CD8-positive, alpha-beta memory T cell (primary cell): ENCODE data around the gene CLTB. TPM values are rescaled to one million over a fixed set of nuclear protein-coding genes. Genes with fewer than 3 reads are reported as not detected.
A peak's percentile ranks its signal among the peaks of the same experiment; 100 is the strongest.

Source experiments
- CTCF ChIA-PET: fragments of 350-600 bp; sonication (Branson Sonifier 250); formaldehyde crosslinking; loops from one replicate; lab custom pipeline; 2021; ENCODE audit warnings: antibody characterized with exemption; lab: Charles Lee
- POLR2A ChIA-PET: fragments of 350-600 bp; sonication (Branson Sonifier 250); formaldehyde crosslinking; loops from one replicate; lab custom pipeline; 2021; ENCODE audit warnings: antibody characterized with exemption; lab: Charles Lee
- DNase-seq, 5 donors: peaks; one replicate each; pipeline versions ENCODE4 v3.0.0 to v3.0.0-alpha.2; 2020 to 2022; ENCODE audit warnings: mixed read lengths in 1 of 5
- H3K27ac ChIP-seq: one replicate; pipeline ENCODE4 v1.7.0; 2013; ENCODE audit warnings: low read depth, mild to moderate bottlenecking, low read length, moderate library complexity
- H3K27me3 ChIP-seq: 2 replicates; pipeline ENCODE4 v1.7.0; 2013; ENCODE audit warnings: low read length, mild to moderate bottlenecking; ENCODE audit not compliant: insufficient read depth, poor library complexity, severe bottlenecking
- H3K36me3 ChIP-seq: 2 replicates; pipeline ENCODE4 v1.7.0; 2013; ENCODE audit warnings: mild to moderate bottlenecking, low read length, moderate library complexity; ENCODE audit not compliant: insufficient read depth
- H3K4me1 ChIP-seq: 2 replicates; pipeline ENCODE4 v1.7.0; 2013; ENCODE audit warnings: mild to moderate bottlenecking, low read length, moderate library complexity; ENCODE audit not compliant: insufficient read depth
- H3K4me3 ChIP-seq: 2 replicates; pipeline ENCODE4 v1.7.0; 2013; ENCODE audit warnings: mild to moderate bottlenecking, low read length
- H3K9me3 ChIP-seq: 2 replicates; pipeline ENCODE4 v1.7.0; 2013; ENCODE audit warnings: mild to moderate bottlenecking, low read length
- H3K27ac Mint-ChIP-seq, 8 donors: one replicate each; pipeline ENCODE4 v1.8.0; 2020 to 2021; ENCODE audit warnings: mixed read lengths in 8 of 8, mild to moderate bottlenecking in 6 of 8, inconsistent platforms in 3 of 8, moderate library complexity in 3 of 8
- H3K27me3 Mint-ChIP-seq, 2 donors: one replicate each; pipeline ENCODE4 v1.8.0; 2020 to 2021; ENCODE audit warnings: mixed read lengths in 2 of 2, mild to moderate bottlenecking in 1 of 2, moderate library complexity in 1 of 2
- H3K36me3 Mint-ChIP-seq, 3 donors: one replicate each; pipeline ENCODE4 v1.8.0; 2020 to 2021; ENCODE audit warnings: mixed read lengths in 3 of 3, inconsistent platforms in 1 of 3, mild to moderate bottlenecking in 1 of 3
- H3K4me1 Mint-ChIP-seq, 3 donors: one replicate each; pipeline ENCODE4 v1.8.0; 2020 to 2021; ENCODE audit warnings: mixed read lengths in 3 of 3, inconsistent platforms in 1 of 3, mild to moderate bottlenecking in 1 of 3
- H3K4me3 Mint-ChIP-seq, 7 donors: one replicate each; pipeline ENCODE4 v1.8.0; 2020 to 2021; ENCODE audit warnings: mixed read lengths in 7 of 7, mild to moderate bottlenecking in 6 of 7, moderate library complexity in 4 of 7, inconsistent platforms in 2 of 7
- H3K9me3 Mint-ChIP-seq, 5 donors: one replicate each; pipeline ENCODE4 v1.8.0; 2020 to 2022; ENCODE audit warnings: mixed read lengths in 5 of 5, mild to moderate bottlenecking in 3 of 5, moderate library complexity in 2 of 5, inconsistent platforms in 1 of 5
- polyA plus RNA-seq: library from polyadenylated mRNA; unstranded; fragments of 300-500 nt; fragmentation: Illumina TruSeq; gene quantifications from one replicate; pipeline ENCODE4 v1.2.3, GENCODE V29; 2021
- total RNA-seq, 2 experiments: library from RNA; stranded (reverse); gene quantifications; one replicate each; pipeline ENCODE4 v1.2.3, GENCODE V29; 2021

The CLTB gene, protein sequence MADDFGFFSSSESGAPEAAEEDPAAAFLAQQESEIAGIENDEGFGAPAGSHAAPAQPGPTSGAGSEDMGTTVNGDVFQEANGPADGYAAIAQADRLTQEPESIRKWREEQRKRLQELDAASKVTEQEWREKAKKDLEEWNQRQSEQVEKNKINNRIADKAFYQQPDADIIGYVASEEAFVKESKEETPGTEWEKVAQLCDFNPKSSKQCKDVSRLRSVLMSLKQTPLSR
- total RNA-seq (10 to 100 TPM; 62.0 to 66.4 TPM), polyA plus RNA-seq (96.3 TPM)

GRCh38 chr5:176415952-176416924 is at the start of gene CLTB:
Gene CLTB, minus strand, starts transcription at chr5:176416539. Its CDS starts 176 bp downstream, at chr5:176416363.
- Mint-ChIP-seq H3K4me3 (peak within 1 kb of the TSS; percentile 81 to 92 (median 89)), H3K27me3 (no peaks in the 10 kb centered on the region), H3K4me1 (peaks cover 41 to 51% (median 42%) of the 10 kb centered on the region in 3 donors), H3K9me3 (no peaks in the 10 kb centered on the region), H3K27ac (peak within 1 kb of the TSS; percentile 81 to 96 (median 93)), H3K36me3 (peaks cover 0 to 8% (median 3%) of the 10 kb centered on the region in 3 donors)
- Histone ChIP-seq H3K4me1 (peaks cover 25% of the 10 kb centered on the region), H3K4me3 (peak within 1 kb of the TSS; percentile 82), H3K27me3 (no peaks in the 10 kb centered on the region), H3K27ac (peak within 1 kb of the TSS; percentile 71), H3K36me3 (no peaks in the 10 kb centered on the region), H3K9me3 (no peaks in the 10 kb centered on the region)
- DNase-seq, result peak; percentile 82 to 93 (median 90)
- ChIA-PET CTCF (interaction anchor here (0.6 to 4.9 kb wide), 31 partner anchors 9 to 244 kb away, joined by 3 to 67 read pairs (median 4); partner anchors contain the start of genes FAF2, RNF44 and TSPAN17), POLR2A (interaction anchor here (0.5 to 2.2 kb wide), 8 partner anchors 31 to 180 kb away, joined by 3 to 24 read pairs (median 6); partner anchors contain the start of genes FAF2 and RNF44)

DNA sequence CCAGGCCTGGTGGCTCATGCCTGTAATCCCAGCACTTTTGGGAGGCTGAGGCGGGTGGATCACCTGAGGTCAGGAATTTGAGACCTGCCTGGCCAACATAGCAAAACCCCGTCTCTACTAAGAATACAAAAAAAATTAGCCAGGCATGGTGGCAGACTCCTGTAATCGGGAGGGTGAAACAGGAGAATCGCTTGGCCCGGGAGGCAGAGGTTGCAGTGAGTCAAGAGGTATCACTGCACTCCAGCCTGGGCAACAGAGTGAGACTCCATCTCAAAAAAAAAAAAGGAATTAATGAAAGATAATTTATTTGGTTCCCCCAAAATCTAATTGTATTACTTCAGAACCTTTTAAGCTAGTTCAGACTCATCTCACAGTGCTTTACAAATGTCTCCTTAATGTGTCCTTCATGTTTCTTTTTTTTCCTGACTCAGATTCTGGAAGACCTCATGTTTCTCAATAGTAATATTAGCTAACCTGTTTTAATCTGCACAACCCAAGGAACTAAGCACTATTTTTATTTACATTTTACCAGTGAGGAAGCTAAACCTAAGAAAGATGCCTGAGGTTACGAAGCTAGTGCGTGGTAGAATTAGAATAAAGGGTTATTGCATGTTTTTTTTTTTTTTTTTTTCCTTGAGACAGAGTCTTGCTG is 46.9 kb upstream of the CLTB start:
- H3K9me3 ChIP-seq, result no peaks in the 10 kb centered on the region
- peaks cover 5% of the 10 kb centered on the region for H3K36me3 ChIP-seq
- no peaks in the 10 kb centered on the region for H3K4me1 ChIP-seq
- no peaks in the 10 kb centered on the region for H3K27me3 Mint-ChIP-seq
- no peak overlapping the region for H3K27ac Mint-ChIP-seq
- ChIA-PET POLR2A (no interaction called here), CTCF (no interaction called here)
- H3K36me3 Mint-ChIP-seq, result peaks cover 0 to 36% (median 9%) of the 10 kb centered on the region in 3 donors
- no peak overlapping the region for H3K4me3 ChIP-seq
- H3K4me3 Mint-ChIP-seq, result no peak overlapping the region
- peaks cover 36 to 66% (median 60%) of the 10 kb centered on the region in 3 donors for H3K4me1 Mint-ChIP-seq
- no peaks in the 10 kb centered on the region for H3K9me3 Mint-ChIP-seq
- H3K27ac ChIP-seq, result no peak overlapping the region
- no peak for DNase-seq
- H3K27me3 ChIP-seq, result no peaks in the 10 kb centered on the region

GRCh38 chr5:176461349-176461748 is 45.0 kb upstream of the CLTB start:
- Mint-ChIP-seq H3K4me3 (no peak overlapping the region), H3K36me3 (peaks cover 0 to 35% (median 5%) of the 10 kb centered on the region in 3 donors), H3K9me3 (no peaks in the 10 kb centered on the region), H3K27me3 (no peaks in the 10 kb centered on the region), H3K27ac (no peak overlapping the region), H3K4me1 (peaks cover 36 to 70% (median 65%) of the 10 kb centered on the region in 3 donors)
- Histone ChIP-seq H3K27ac (no peak overlapping the region), H3K9me3 (no peaks in the 10 kb centered on the region), H3K36me3 (no peaks in the 10 kb centered on the region), H3K4me1 (no peaks in the 10 kb centered on the region), H3K27me3 (no peaks in the 10 kb centered on the region), H3K4me3 (no peak overlapping the region)
- ChIA-PET CTCF (interaction anchor here (2.5 kb wide), 1 partner anchor 13 kb away, joined by 7 read pairs; the partner anchor contains the start of gene FAF2), POLR2A (interaction anchor here (0.6 kb wide), 1 partner anchor 75 kb away, joined by 3 read pairs; no protein-coding TSS in a partner anchor)
- no peak for DNase-seq

GRCh38 chr5:176458904-176459561 is 42.7 kb upstream of the CLTB start:
- H3K4me3 Mint-ChIP-seq, result peak overlapping the region in 1 of 7 donors; percentile 24
- POLR2A ChIA-PET, result no interaction called here
- Histone ChIP-seq H3K4me1 (no peaks in the 10 kb centered on the region), H3K36me3 (no peaks in the 10 kb centered on the region), H3K27me3 (no peaks in the 10 kb centered on the region), H3K4me3 (no peak overlapping the region), H3K9me3 (no peaks in the 10 kb centered on the region), H3K27ac (no peak overlapping the region)
- CTCF ChIA-PET, result interaction anchor here (1.7 kb wide), 1 partner anchor 10 kb away, joined by 4 read pairs; the partner anchor contains the start of gene FAF2
- no peak for DNase-seq
- peaks cover 31 to 68% (median 67%) of the 10 kb centered on the region in 3 donors for H3K4me1 Mint-ChIP-seq
- H3K9me3 Mint-ChIP-seq, result no peaks in the 10 kb centered on the region
- peak overlapping the region in 3 of 8 donors; percentile 19 to 61 (median 42) for H3K27ac Mint-ChIP-seq
- H3K36me3 Mint-ChIP-seq, result peaks cover 0 to 28% (median 4%) of the 10 kb centered on the region in 3 donors
- H3K27me3 Mint-ChIP-seq, result no peaks in the 10 kb centered on the region

GRCh38 chr5:176454724-176455394 is 38.5 kb upstream of the CLTB start:
- H3K4me1 Mint-ChIP-seq, result peaks cover 34 to 70% (median 59%) of the 10 kb centered on the region in 3 donors
- peak overlapping the region in 1 of 7 donors; percentile 16 for H3K4me3 Mint-ChIP-seq
- no peaks in the 10 kb centered on the region for H3K9me3 ChIP-seq
- no peaks in the 10 kb centered on the region for H3K27me3 ChIP-seq
- H3K4me1 ChIP-seq, result peaks cover 6% of the 10 kb centered on the region
- peaks cover 0 to 1% of the 10 kb centered on the region in 2 donors for H3K27me3 Mint-ChIP-seq
- H3K27ac ChIP-seq, result no peak overlapping the region
- ChIA-PET CTCF (no interaction called here), POLR2A (interaction anchor here (0.7 kb wide), 1 partner anchor 67 kb away, joined by 6 read pairs; no protein-coding TSS in a partner anchor)
- H3K27ac Mint-ChIP-seq, result peak overlapping the region in 3 of 8 donors; percentile 45 to 54 (median 48)
- H3K4me3 ChIP-seq, result no peak overlapping the region
- no peaks in the 10 kb centered on the region for H3K9me3 Mint-ChIP-seq
- H3K36me3 Mint-ChIP-seq, result peaks cover 0 to 42% (median 4%) of the 10 kb centered on the region in 3 donors
- no peak for DNase-seq
- no peaks in the 10 kb centered on the region for H3K36me3 ChIP-seq

DNA sequence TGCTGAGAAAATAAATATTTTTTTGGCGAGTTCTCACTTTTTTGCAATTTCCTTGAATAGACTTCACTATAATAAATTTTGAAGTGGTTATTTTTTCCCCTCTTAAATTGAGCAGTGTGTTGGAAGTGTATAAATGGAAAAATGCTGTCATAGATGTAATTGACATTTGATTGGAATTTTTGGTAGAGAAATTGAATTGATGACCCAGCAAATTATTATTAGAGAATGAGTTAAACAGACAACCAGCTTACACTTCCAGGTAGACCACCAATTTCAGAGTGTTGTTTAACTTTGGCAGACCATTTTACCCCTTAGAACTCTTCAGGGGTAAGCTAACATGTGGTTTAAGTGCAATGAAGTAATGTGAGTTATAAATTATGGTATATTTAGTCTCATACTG is 33.7 kb upstream of the CLTB start:
- peak overlapping the region in 2 of 7 donors; percentile 12 to 99 for H3K4me3 Mint-ChIP-seq
- H3K27me3 ChIP-seq, result no peaks in the 10 kb centered on the region
- H3K27ac ChIP-seq, result no peak overlapping the region
- peaks cover 0 to 5% (median 2%) of the 10 kb centered on the region in 5 donors for H3K9me3 Mint-ChIP-seq
- peaks cover 25% of the 10 kb centered on the region for H3K4me1 ChIP-seq
- no peak for DNase-seq
- peaks cover 35 to 68% (median 56%) of the 10 kb centered on the region in 3 donors for H3K4me1 Mint-ChIP-seq
- H3K36me3 Mint-ChIP-seq, result peaks cover 0 to 44% (median 2%) of the 10 kb centered on the region in 3 donors
- CTCF ChIA-PET, result interaction anchor here (1.3 to 1.7 kb wide), 2 partner anchors 33 to 720 kb away, joined by 3 to 5 read pairs; no protein-coding TSS in a partner anchor
- no peaks in the 10 kb centered on the region for H3K9me3 ChIP-seq
- H3K36me3 ChIP-seq, result no peaks in the 10 kb centered on the region
- no peak overlapping the region for H3K4me3 ChIP-seq
- H3K27ac Mint-ChIP-seq, result peak overlapping the region in 5 of 8 donors; percentile 26 to 100 (median 48)
- peaks cover 0 to 10% of the 10 kb centered on the region in 2 donors for H3K27me3 Mint-ChIP-seq
- POLR2A ChIA-PET, result no interaction called here
